Measurements from ENCODE around the gene ARHGEF12.

The ARHGEF12 gene

DNA sequence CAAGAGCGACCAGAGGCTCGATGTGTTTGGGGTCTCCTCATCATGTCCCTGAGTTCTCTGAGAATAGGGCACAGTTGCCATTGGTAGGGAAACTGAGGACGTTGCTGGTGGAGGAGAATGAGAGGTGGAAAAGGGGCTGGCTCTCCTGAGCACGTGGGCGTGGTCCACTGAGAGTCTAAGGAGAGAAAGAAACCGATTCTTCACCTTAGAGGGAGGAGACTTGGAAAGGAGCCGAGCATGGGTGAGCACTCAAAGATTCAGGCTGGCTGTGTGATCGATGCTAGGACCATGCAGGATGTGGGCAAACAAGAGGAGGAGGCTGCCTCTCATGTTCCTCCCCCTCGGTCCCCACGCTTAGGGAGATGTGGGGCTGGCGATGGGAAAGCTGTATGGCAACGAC lies 30.9 kb upstream of the ARHGEF12 start:
- DNase-seq (ENCODE audit: low spot score): no peak
- in situ Hi-C loops (cut with MboI; ENCODE audit: low pct_unique_long_range_greater_than_20kb, low sequenced_read_pairs, unreplicated experiment): no loop called here
- TF ChIP-seq CTCF (IDR thresholded peaks at IDR 0.05; ENCODE audit: extremely low read depth, insufficient read depth, missing control alignments): no peak

DNA sequence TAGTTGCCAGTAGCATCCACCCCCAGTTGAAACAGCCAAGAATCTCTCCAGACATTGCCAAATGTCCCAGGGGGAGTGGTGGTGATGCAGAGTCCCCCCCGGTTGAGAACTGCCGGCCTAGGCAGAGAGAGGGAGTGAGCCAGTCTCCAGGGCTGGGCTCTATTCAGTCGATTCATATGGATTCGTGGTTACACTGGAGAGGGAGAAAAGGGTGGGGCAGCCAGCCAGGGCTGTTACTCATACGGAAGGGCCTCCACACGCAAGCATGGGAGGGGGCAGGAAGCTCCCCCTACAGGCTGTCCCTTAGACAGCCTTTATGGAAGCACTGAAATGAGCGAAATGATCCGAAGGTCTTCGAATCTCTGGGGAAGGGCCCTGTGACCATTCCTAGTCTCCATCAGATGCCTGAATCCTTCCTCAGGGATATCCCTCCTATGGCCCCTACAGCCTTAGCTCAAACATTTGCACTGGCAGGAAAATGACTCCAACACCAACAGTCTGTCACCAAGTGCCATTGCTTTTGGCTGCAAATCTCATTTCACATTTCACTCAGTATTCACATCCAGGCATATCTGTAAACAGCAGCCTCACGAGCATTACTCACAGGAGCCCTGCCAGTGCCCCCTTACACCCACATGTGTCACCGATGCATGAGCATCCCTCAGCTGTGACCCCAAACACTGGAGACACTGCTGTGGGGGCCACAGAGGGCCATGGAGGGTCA lies 29.5 kb upstream of the ARHGEF12 start:
- DNase-seq (ENCODE audit: low spot score): no peak
- TF ChIP-seq CTCF (IDR thresholded peaks at IDR 0.05; ENCODE audit: extremely low read depth, insufficient read depth, missing control alignments): no peak
- in situ Hi-C loops (cut with MboI; ENCODE audit: low pct_unique_long_range_greater_than_20kb, low sequenced_read_pairs, unreplicated experiment): no loop called here

DNA sequence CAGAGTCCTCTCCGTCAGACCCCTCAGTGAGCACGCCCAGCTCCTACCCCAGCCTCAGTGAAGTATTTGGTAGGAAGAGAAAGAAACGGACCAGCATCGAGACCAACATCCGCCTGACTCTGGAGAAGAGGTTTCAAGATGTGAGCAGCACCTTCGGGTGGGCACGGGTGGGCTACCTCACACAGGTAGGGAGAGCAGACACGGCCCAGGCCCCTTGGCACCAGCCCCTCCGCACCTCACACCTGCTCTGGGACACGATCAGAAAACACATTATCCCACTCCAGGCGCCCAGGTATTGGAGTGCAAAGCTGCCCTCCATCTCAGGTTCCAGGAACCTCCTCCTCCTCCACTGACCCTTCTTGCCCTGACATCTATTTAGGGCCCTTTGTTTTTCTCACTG lies 28.7 kb upstream of the ARHGEF12 start:
- in situ Hi-C loops (cut with MboI; ENCODE audit: low pct_unique_long_range_greater_than_20kb, low sequenced_read_pairs, unreplicated experiment): no loop called here
- no peak for DNase-seq (ENCODE audit: low spot score)
- no peak for TF ChIP-seq CTCF (IDR thresholded peaks at IDR 0.05; ENCODE audit: extremely low read depth, insufficient read depth, missing control alignments)

DNA sequence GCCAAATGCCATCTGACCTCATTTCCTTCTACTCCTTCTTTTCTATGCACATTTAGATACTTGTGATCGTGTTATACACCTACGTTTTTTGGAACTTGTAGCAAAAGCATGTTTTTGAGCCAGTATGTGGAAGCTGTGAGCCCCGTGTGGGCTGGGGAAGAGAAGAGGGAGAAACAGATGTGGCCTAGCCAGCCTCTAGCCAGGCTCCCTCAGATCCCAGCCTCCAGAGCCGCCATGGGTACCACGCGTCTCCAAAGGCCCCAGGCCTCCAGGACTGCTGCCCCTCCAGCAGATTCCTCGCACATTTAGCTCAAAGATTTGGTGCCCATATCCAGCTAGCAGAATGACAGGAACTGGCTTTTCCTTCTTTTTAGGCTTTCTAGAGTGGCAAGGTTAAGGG lies 28.1 kb upstream of the ARHGEF12 start:
- in situ Hi-C loops (cut with MboI; ENCODE audit: low pct_unique_long_range_greater_than_20kb, low sequenced_read_pairs, unreplicated experiment): no loop called here
- DNase-seq (ENCODE audit: low spot score): no peak
- no peak for TF ChIP-seq CTCF (IDR thresholded peaks at IDR 0.05; ENCODE audit: extremely low read depth, insufficient read depth, missing control alignments)

GRCh38 chr11:120310870-120311269 lies 25.3 kb upstream of the ARHGEF12 start:
- no peak for TF ChIP-seq CTCF (IDR thresholded peaks at IDR 0.05; ENCODE audit: extremely low read depth, insufficient read depth, missing control alignments)
- in situ Hi-C loops (cut with MboI; ENCODE audit: low pct_unique_long_range_greater_than_20kb, low sequenced_read_pairs, unreplicated experiment): no loop called here
- DNase-seq (ENCODE audit: low spot score): no peak

DNA sequence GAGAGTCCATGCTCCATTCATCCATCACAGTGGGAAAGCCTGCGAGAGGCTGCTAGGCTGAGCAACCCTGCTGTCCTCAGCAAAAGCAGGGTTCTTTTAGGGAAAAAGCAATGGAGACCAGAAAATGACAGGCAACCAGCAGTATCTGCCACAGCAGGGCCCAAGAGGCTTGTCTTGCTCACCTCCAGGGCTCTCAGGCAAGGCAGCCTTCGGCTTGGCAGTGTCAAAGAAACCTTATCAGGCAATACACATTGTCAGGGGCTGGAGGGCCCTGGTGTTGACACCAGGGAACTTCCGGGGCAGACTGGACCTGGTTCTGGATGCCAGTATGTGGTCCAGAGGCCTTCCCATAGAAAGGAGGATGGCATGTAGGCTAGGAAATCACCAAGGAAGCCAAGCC lies 21.4 kb upstream of the ARHGEF12 start:
- in situ Hi-C loops (cut with MboI; ENCODE audit: low pct_unique_long_range_greater_than_20kb, low sequenced_read_pairs, unreplicated experiment): no loop called here
- no peak for DNase-seq (ENCODE audit: low spot score)

More for the DNA sequence above, 21.4 kb upstream of the ARHGEF12 start:
- TF ChIP-seq CTCF (IDR thresholded peaks at IDR 0.05; ENCODE audit: extremely low read depth, insufficient read depth, missing control alignments): no peak
